HG02798 (cell line): ENCODE data around the gene CLUH.
"Not testable (repeated sequence)": the region's sequence is repeated elsewhere in the genome, so short reads cannot be mapped to it uniquely, and the experiment has no call there.

Experiments used
- ATAC-seq: cut with Tn5 transposase; IDR thresholded peaks from one replicate; pipeline ENCODE4 v1.9.1; 2021; ENCODE audit warnings: mild to moderate bottlenecking; ENCODE audit not compliant: unreplicated experiment, poor library complexity

The CLUH gene

GRCh38 chr17:2691069-2691871 is 20.3 kb downstream of the CLUH start:
- ATAC-seq = no peak

- no peak for ATAC-seq
Measured at GRCh38 chr17:2690165-2691068, 21.1 kb downstream of the CLUH start.

GRCh38 chr17:2689411-2690164 is 22.0 kb downstream of the CLUH start:
- ATAC-seq = no peak

GRCh38 chr17:2688351-2689342 is 22.9 kb downstream of the CLUH start:
- ATAC-seq = no peak

GRCh38 chr17:2687074-2687418 is 24.5 kb downstream of the CLUH start:
- no peak for ATAC-seq

- no peak for ATAC-seq
Measured at GRCh38 chr17:2685696-2686095, 25.9 kb downstream of the CLUH start.

- ATAC-seq = no peak
Measured at GRCh38 chr17:2684549-2684948, 27.0 kb downstream of the CLUH start.

GRCh38 chr17:2683912-2684311 is 27.7 kb downstream of the CLUH start:
- no peak for ATAC-seq

GRCh38 chr17:2682176-2682938 is 29.2 kb downstream of the CLUH start:
- no peak for ATAC-seq

GRCh38 chr17:2681650-2682049 is 29.9 kb downstream of the CLUH start:
- ATAC-seq = no peak

- ATAC-seq = no peak
Measured at GRCh38 chr17:2680961-2681360, 30.6 kb downstream of the CLUH start.

GRCh38 chr17:2679247-2679646 is 32.3 kb downstream of the CLUH start:
- not testable (repeated sequence) for ATAC-seq

- ATAC-seq = no peak
Measured at GRCh38 chr17:2672026-2672425, 39.5 kb downstream of the CLUH start.

GRCh38 chr17:2660410-2660809 is 51.2 kb downstream of the CLUH start:
- not testable (repeated sequence) for ATAC-seq

- ATAC-seq = not testable (repeated sequence)
Measured at GRCh38 chr17:2659337-2659736, 52.2 kb downstream of the CLUH start.

- ATAC-seq = no peak
Measured at GRCh38 chr17:2656283-2656682, 55.3 kb downstream of the CLUH start.

- no peak for ATAC-seq
Measured at GRCh38 chr17:2655546-2655945, 56.0 kb downstream of the CLUH start.

- not testable (repeated sequence) for ATAC-seq
Measured at GRCh38 chr17:2652911-2653310, 58.7 kb downstream of the CLUH start.

- no peak for ATAC-seq
Measured at GRCh38 chr17:2649191-2649590, 62.4 kb downstream of the CLUH start.
